Keratinocyte (primary cell): ENCODE results near the gene CDK13. TPM values are rescaled to one million over a fixed set of nuclear protein-coding genes. Genes with fewer than 3 reads are reported as not detected.

ENCODE experiments used
- DNase-seq: peaks from one replicate; pipeline ENCODE4 v3.0.0-alpha.2; 2011; ENCODE audit warnings: low read depth, missing footprints, low spot score
- FAIRE-seq: peaks from 2 replicates; lab custom pipeline; 2011; peaks lifted over from hg19 to GRCh38; lab: Jason Lieb, UNC
- H2AFZ ChIP-seq: 2 replicates; pipeline ENCODE4 v1.6.0; 2012; ENCODE audit warnings: low read length, control low read depth, inconsistent platforms; ENCODE audit not compliant: control insufficient read depth
- H3K27ac ChIP-seq: 2 replicates; pipeline ENCODE4 v1.5.1; 2011; ENCODE audit warnings: low read length; ENCODE audit not compliant: control insufficient read depth, insufficient read depth
- H3K27me3 ChIP-seq: 3 replicates; pipeline ENCODE4 v1.6.0; 2011; ENCODE audit warnings: low read length; ENCODE audit not compliant: control insufficient read depth, insufficient read depth; ENCODE audit errors: extremely low read depth
- H3K36me3 ChIP-seq, 2 experiments: 2 replicates in 1 of 2; 3 replicates in 1 of 2; pipeline ENCODE4 v1.5.1; 2011; ENCODE audit warnings: low read length in 2 of 2, mild to moderate bottlenecking in 1 of 2; ENCODE audit not compliant: control insufficient read depth in 2 of 2, insufficient read depth in 2 of 2; ENCODE audit errors: extremely low read depth in 1 of 2
- H3K4me1 ChIP-seq: 3 replicates; pipeline ENCODE4 v1.5.1; 2011; ENCODE audit warnings: low read length; ENCODE audit not compliant: control insufficient read depth, insufficient read depth; ENCODE audit errors: extremely low read depth
- H3K4me2 ChIP-seq: 3 replicates; pipeline ENCODE4 v1.6.0; 2011; ENCODE audit warnings: low read depth, low read length; ENCODE audit not compliant: control insufficient read depth, insufficient read depth; ENCODE audit errors: extremely low read depth
- H3K4me3 ChIP-seq, 3 experiments: fragments of 200-600 bp in 1 of 3; sonication (generic) in 1 of 3; 2 replicates in 2 of 3; 3 replicates in 1 of 3; pipeline ENCODE4 v1.5.1; 2011 to 2016; ENCODE audit warnings: low read length in 3 of 3, mild to moderate bottlenecking in 3 of 3, control low read depth in 2 of 3, inconsistent platforms in 1 of 3, low read depth in 1 of 3, mixed read lengths in 1 of 3, mixed run types in 1 of 3, moderate library complexity in 1 of 3; ENCODE audit not compliant: control insufficient read depth in 2 of 3, insufficient read depth in 2 of 3; ENCODE audit errors: extremely low read depth in 1 of 3
- H3K79me2 ChIP-seq: 2 replicates; pipeline ENCODE4 v1.6.0; 2012; ENCODE audit warnings: low read length; ENCODE audit not compliant: control insufficient read depth, insufficient read depth
- H3K9ac ChIP-seq: 3 replicates; pipeline ENCODE4 v1.6.0; 2011; ENCODE audit warnings: low read length; ENCODE audit not compliant: control insufficient read depth, insufficient read depth; ENCODE audit errors: extremely low read depth
- H3K9me1 ChIP-seq: 3 replicates; pipeline ENCODE4 v1.6.0; 2011; ENCODE audit warnings: low read length; ENCODE audit not compliant: control insufficient read depth, insufficient read depth; ENCODE audit errors: extremely low read depth
- H3K9me3 ChIP-seq: 2 replicates; pipeline ENCODE4 v1.5.1; 2012; ENCODE audit warnings: low read depth, low read length; ENCODE audit not compliant: control insufficient read depth
- H4K20me1 ChIP-seq: 3 replicates; pipeline ENCODE4 v1.6.0; 2011; ENCODE audit warnings: low read length; ENCODE audit not compliant: control insufficient read depth, insufficient read depth; ENCODE audit errors: extremely low read depth
- CTCF ChIP-seq, 3 experiments: IDR thresholded peaks in 1 of 3; conservative IDR thresholded peaks in 1 of 3; optimal IDR thresholded peaks in 1 of 3; 2 replicates in 2 of 3; 3 replicates in 1 of 3; pipeline versions ENCODE3 to v1.5.1; 2011; ENCODE audit warnings: low read length in 3 of 3, mild to moderate bottlenecking in 3 of 3, moderate library complexity in 2 of 3, control low read depth in 1 of 3, inconsistent platforms in 1 of 3; ENCODE audit not compliant: insufficient read depth in 2 of 3; ENCODE audit errors: extremely low read depth in 1 of 3
- EZH2 ChIP-seq: IDR thresholded peaks from one replicate; pipeline ENCODE4 v1.6.1; 2012; ENCODE audit warnings: inconsistent platforms, mild to moderate bottlenecking, low read length, moderate library complexity
- dilution Hi-C: fragments of 300-500 bp; cut with MboI; formaldehyde crosslinking; loops from one replicate; pipeline ENCODE4 v1.7.0; 2020; ENCODE audit warnings: low sequenced_read_pairs; ENCODE audit not compliant: extremely low pct_ligation_motif_present
- polyA plus RNA-seq, 5 experiments: library from polyadenylated mRNA; depleted of rRNA in 3 of 5; stranded (reverse) in 3 of 5; stranded (forward) in 1 of 5; unstranded in 1 of 5; fragments of >200 nt; gene quantifications; 1 replicate in 1 of 5; 2 replicates in 3 of 5; 3 replicates in 1 of 5; pipeline versions ENCODE4 v1.2.1 to v1.2.3, GENCODE V29; 2011 to 2012; ENCODE audit warnings: missing spikeins in 2 of 5, low read depth in 1 of 5, low replicate concordance in 1 of 5

The CDK13 gene
- polyA plus RNA-seq, 1 donor (not counting 4 experiments of a cell fraction or from before 2014, with no cell fraction given) = 25.4 TPM

- Histone ChIP-seq H3K36me3 (no peaks in the 10 kb centered on the region), H3K27me3 (no peaks in the 10 kb centered on the region), H3K4me1 (no peaks in the 10 kb centered on the region), H3K27ac (no peak overlapping the region), H3K4me2 (no peak overlapping the region), H2AFZ (no peak overlapping the region), H3K9me1 (peaks cover 2% of the 10 kb centered on the region), H3K4me3 (no peak overlapping the region), H3K9me3 (no peaks in the 10 kb centered on the region), H3K9ac (no peak overlapping the region), H3K79me2 (peaks cover 81% of the 10 kb centered on the region), H4K20me1 (peaks cover 10% of the 10 kb centered on the region)
- TF ChIP-seq EZH2 = no peak
- no peak for TF ChIP-seq CTCF (optimal IDR thresholded peaks at IDR 0.05 in 1 of 3, IDR thresholded peaks at IDR 0.05 in 1 of 3, conservative IDR thresholded peaks at IDR 0.05 in 1 of 3; ENCODE audit: extremely low read depth in 1 of 3, insufficient read depth in 2 of 3, low read length in 3 of 3)
- DNase-seq (no peak), FAIRE-seq (no peak)
- dilution Hi-C loops = no loop called here
These were observed 29.5 kb downstream of the CDK13 start for GRCh38 chr7:39979406-39980073.

GRCh38 chr7:39985398-39985918 lies 35.4 kb downstream of the CDK13 start:
- no peak overlapping the region for H3K9ac ChIP-seq
- no peaks in the 10 kb centered on the region for H3K9me3 ChIP-seq
- no peak overlapping the region for H2AFZ ChIP-seq
- no peak overlapping the region for H3K4me3 ChIP-seq
- H4K20me1 ChIP-seq = peaks cover 6% of the 10 kb centered on the region
- no peaks in the 10 kb centered on the region for H3K9me1 ChIP-seq
- TF ChIP-seq EZH2 = no peak
- no peak for TF ChIP-seq CTCF (optimal IDR thresholded peaks at IDR 0.05 in 1 of 3, IDR thresholded peaks at IDR 0.05 in 1 of 3, conservative IDR thresholded peaks at IDR 0.05 in 1 of 3; ENCODE audit: extremely low read depth in 1 of 3, insufficient read depth in 2 of 3, low read length in 3 of 3)
- peaks cover 64% of the 10 kb centered on the region for H3K79me2 ChIP-seq
- no peak overlapping the region for H3K4me2 ChIP-seq
- H3K27ac ChIP-seq = no peak overlapping the region
- no peaks in the 10 kb centered on the region for H3K27me3 ChIP-seq
- H3K36me3 ChIP-seq = peaks cover 0 to 8% of the 10 kb centered on the region in 2 experiments
- FAIRE-seq (no peak), DNase-seq (no peak)
- no peaks in the 10 kb centered on the region for H3K4me1 ChIP-seq
- dilution Hi-C loops = no loop called here
